Panc1 (cell line): ENCODE data around the gene PRRT1B.

Experiments
- POLR2AphosphoS5 ChIP-seq: IDR thresholded peaks from 2 replicates; pipeline ENCODE4 v1.6.1; 2012; ENCODE audit warnings: mild to moderate bottlenecking, low read depth, low read length, moderate library complexity
- SIN3A ChIP-seq: IDR thresholded peaks from 2 replicates; pipeline ENCODE4 v1.6.1; 2012; ENCODE audit warnings: low read depth, mild to moderate bottlenecking, low read length, moderate library complexity, borderline replicate concordance; ENCODE audit not compliant: insufficient read depth
- TCF7L2 ChIP-seq: IDR thresholded peaks from 2 replicates; pipeline ENCODE4 v1.6.1; 2011; ENCODE audit warnings: mild to moderate bottlenecking, low read depth, low read length, inconsistent platforms
- TF ChIP-seq, protein P1 (sequence below): fragments of 450-650 bp; IDR thresholded peaks from 2 replicates; pipeline ENCODE4 v1.5.1; 2017; ENCODE audit warnings: mild to moderate bottlenecking

- TF ChIP-seq, protein P1, sequence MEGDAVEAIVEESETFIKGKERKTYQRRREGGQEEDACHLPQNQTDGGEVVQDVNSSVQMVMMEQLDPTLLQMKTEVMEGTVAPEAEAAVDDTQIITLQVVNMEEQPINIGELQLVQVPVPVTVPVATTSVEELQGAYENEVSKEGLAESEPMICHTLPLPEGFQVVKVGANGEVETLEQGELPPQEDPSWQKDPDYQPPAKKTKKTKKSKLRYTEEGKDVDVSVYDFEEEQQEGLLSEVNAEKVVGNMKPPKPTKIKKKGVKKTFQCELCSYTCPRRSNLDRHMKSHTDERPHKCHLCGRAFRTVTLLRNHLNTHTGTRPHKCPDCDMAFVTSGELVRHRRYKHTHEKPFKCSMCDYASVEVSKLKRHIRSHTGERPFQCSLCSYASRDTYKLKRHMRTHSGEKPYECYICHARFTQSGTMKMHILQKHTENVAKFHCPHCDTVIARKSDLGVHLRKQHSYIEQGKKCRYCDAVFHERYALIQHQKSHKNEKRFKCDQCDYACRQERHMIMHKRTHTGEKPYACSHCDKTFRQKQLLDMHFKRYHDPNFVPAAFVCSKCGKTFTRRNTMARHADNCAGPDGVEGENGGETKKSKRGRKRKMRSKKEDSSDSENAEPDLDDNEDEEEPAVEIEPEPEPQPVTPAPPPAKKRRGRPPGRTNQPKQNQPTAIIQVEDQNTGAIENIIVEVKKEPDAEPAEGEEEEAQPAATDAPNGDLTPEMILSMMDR = no peak; the same call in 1 of the 2 replicates
- TF ChIP-seq POLR2AphosphoS5 (no peak), SIN3A (no peak), TCF7L2 (no peak)
Measured at GRCh38 chr9:131503626-131504465, 41.5 kb upstream of the PRRT1B start.
